ENCODE measurements around the gene RNF31. TPM values are rescaled to one million over a fixed set of nuclear protein-coding genes. Genes with fewer than 3 reads are reported as not detected.

RNF31 gene
- total and polyA plus RNA-seq, 4 donors = 31.7 to 82.4 (median 61.4) TPM

DNA sequence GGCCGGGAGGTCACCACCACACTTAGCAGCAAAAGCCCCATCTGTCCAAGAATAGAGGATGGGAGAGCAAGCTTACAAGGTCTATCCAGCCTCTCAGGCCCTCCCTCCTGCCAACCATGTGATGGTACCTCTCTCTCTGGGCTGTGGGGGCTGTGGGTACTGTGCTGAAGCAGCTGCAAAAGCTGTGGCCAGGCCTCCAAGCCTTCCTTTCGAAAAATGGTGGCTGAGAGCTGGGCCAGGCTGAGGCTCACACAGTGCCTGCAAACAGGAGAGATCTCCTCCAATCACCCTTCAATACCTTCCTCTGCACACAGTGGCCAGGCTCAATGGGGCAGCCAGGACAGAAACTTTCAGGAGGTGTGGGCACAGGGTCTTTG lies 40.2 kb downstream of the RNF31 start:
- ATAC-seq (ENCODE audit: insufficient read depth, low FRiP score) (no peak), DNase-seq (no peak)
- peaks cover 24 to 45% (median 30%) of the 10 kb centered on the region in 4 donors for H3K36me3 ChIP-seq (ENCODE audit: control insufficient read depth in 4 of 4, insufficient read depth in 4 of 4, low read length in 4 of 4)
- H3K9ac ChIP-seq (ENCODE audit: insufficient read depth in 1 of 2, low read length in 2 of 2) = peak overlapping the region in 1 of 2 donors; percentile 51
- TF ChIP-seq, protein P1, sequence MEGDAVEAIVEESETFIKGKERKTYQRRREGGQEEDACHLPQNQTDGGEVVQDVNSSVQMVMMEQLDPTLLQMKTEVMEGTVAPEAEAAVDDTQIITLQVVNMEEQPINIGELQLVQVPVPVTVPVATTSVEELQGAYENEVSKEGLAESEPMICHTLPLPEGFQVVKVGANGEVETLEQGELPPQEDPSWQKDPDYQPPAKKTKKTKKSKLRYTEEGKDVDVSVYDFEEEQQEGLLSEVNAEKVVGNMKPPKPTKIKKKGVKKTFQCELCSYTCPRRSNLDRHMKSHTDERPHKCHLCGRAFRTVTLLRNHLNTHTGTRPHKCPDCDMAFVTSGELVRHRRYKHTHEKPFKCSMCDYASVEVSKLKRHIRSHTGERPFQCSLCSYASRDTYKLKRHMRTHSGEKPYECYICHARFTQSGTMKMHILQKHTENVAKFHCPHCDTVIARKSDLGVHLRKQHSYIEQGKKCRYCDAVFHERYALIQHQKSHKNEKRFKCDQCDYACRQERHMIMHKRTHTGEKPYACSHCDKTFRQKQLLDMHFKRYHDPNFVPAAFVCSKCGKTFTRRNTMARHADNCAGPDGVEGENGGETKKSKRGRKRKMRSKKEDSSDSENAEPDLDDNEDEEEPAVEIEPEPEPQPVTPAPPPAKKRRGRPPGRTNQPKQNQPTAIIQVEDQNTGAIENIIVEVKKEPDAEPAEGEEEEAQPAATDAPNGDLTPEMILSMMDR (IDR thresholded peaks at IDR 0.05; ENCODE audit: control extremely low read depth, extremely low read depth) = no peak
- H3K4me1 ChIP-seq (ENCODE audit: control insufficient read depth in 5 of 5, insufficient read depth in 5 of 5, low read length in 5 of 5) = peaks cover 0 to 8% (median 5%) of the 10 kb centered on the region in 5 donors
- H3K9me3 ChIP-seq (ENCODE audit: control insufficient read depth in 4 of 4, insufficient read depth in 3 of 4, low read length in 3 of 4) = no peaks in the 10 kb centered on the region
- H3K4me3 ChIP-seq = peak overlapping the region; percentile 69
- H3K27me3 ChIP-seq (ENCODE audit: control insufficient read depth in 3 of 3, insufficient read depth in 3 of 3, low read length in 2 of 3) = no peaks in the 10 kb centered on the region
- WGBS, 2 donors = 90 to 96% methylated on average over 2 of the region's 2 CpGs
- no peak overlapping the region for H3K27ac ChIP-seq (ENCODE audit: low read depth in 1 of 2, low read length in 1 of 2)

DNA sequence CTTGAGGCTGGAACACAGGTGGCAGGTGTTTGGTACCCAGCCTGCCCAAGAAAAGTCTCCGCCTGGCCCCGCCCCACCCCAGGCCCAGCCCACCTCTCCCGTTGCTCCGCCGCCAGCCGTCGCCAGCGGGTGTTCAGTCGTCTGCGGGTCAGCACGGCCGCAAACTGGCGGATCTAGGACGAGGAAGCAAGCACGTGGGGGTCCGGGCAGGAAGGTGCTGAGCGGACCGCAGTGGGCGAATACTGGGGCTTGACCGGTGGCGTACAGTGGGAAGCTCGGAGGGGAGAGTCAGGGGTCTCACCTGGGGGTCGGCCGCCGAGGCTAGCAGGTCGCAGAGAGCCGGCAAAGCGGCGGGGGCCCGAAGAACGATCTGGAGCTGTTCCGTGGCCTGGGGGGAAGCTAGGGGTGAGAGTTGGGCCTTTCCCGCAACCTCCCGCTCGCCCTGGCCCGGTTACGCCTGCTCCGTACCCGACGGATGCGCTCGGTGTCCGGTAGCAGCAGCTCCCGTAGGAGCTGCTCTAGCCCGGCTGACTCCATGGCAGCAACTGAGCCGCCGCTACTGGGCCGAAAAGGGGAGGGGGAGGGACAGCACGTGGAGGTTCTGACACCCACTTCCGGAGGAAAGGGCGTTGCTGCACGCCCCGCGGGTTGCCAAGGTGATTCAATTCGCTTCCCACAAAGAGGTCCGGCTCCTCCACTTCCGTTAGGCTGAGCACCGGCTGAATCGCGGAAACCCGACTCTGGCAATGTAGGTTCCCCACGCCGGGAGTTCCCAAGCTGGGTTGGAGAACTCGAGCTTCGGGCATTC lies 41.2 kb downstream of the RNF31 start, which contains the start of gene IPO4:
IPO4 (minus strand) TSS at position 566 of the 808 bp plus-strand sequence; CDS start at position 537, 29 bp downstream.
- Histone ChIP-seq H3K27me3 (ENCODE audit: control insufficient read depth in 3 of 3, insufficient read depth in 3 of 3, low read length in 2 of 3) (no peaks in the 10 kb centered on the region), H3K9ac (ENCODE audit: insufficient read depth in 1 of 2, low read length in 2 of 2) (peak within 1 kb of the TSS; percentile 49 to 51), H3K36me3 (ENCODE audit: control insufficient read depth in 4 of 4, insufficient read depth in 4 of 4, low read length in 4 of 4) (peaks cover 22 to 39% (median 31%) of the 10 kb centered on the region in 4 donors), H3K4me1 (ENCODE audit: control insufficient read depth in 5 of 5, insufficient read depth in 5 of 5, low read length in 5 of 5) (peaks cover 0 to 8% (median 5%) of the 10 kb centered on the region in 5 donors), H3K27ac (ENCODE audit: low read depth in 1 of 2, low read length in 1 of 2) (peak within 1 kb of the TSS; percentile 60 to 71), H3K9me3 (ENCODE audit: control insufficient read depth in 4 of 4, insufficient read depth in 3 of 4, low read length in 3 of 4) (no peaks in the 10 kb centered on the region), H3K4me3 (peak within 1 kb of the TSS; percentile 69)
- TF ChIP-seq, protein P1 (IDR thresholded peaks at IDR 0.05; ENCODE audit: control extremely low read depth, extremely low read depth) = no peak
- peak; percentile 94 for ATAC-seq (ENCODE audit: insufficient read depth, low FRiP score)
- 0 to 1% methylated on average over 64 to 65 of the region's 65 CpGs for WGBS, 2 donors
- DNase-seq = peak; percentile 97 to 99 (median 97)

DNA sequence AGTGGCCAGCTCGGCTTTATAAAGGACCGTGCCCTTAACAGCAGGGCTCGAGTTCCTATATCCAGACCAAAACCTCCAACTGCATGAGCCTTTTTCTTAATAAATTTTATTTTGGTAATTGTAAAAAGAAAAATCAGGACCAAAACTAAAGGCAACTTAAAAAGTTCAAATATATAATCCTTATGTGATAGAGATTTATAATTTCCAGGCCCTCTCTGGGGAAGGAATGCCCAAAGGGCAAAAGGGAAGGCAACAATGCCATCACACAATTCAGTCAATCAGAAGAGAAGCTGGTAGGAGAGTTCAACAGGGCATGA lies 41.7 kb downstream of the RNF31 start:
- H3K4me3 ChIP-seq = no peak overlapping the region
- H3K27ac ChIP-seq (ENCODE audit: low read depth in 1 of 2, low read length in 1 of 2) = no peak overlapping the region
- no peaks in the 10 kb centered on the region for H3K27me3 ChIP-seq (ENCODE audit: control insufficient read depth in 3 of 3, insufficient read depth in 3 of 3, low read length in 2 of 3)
- TF ChIP-seq, protein P1 (IDR thresholded peaks at IDR 0.05; ENCODE audit: control extremely low read depth, extremely low read depth) = no peak
- no peak overlapping the region for H3K9ac ChIP-seq (ENCODE audit: insufficient read depth in 1 of 2, low read length in 2 of 2)
- DNase-seq (no peak), ATAC-seq (ENCODE audit: insufficient read depth, low FRiP score) (no peak)
- H3K36me3 ChIP-seq (ENCODE audit: control insufficient read depth in 4 of 4, insufficient read depth in 4 of 4, low read length in 4 of 4) = peaks cover 17 to 39% (median 31%) of the 10 kb centered on the region in 4 donors
- peaks cover 0 to 8% (median 5%) of the 10 kb centered on the region in 5 donors for H3K4me1 ChIP-seq (ENCODE audit: control insufficient read depth in 5 of 5, insufficient read depth in 5 of 5, low read length in 5 of 5)
- WGBS, 2 donors = 0 to 1% methylated on average over 3 of the region's 3 CpGs
- no peaks in the 10 kb centered on the region for H3K9me3 ChIP-seq (ENCODE audit: control insufficient read depth in 4 of 4, insufficient read depth in 3 of 4, low read length in 3 of 4)

All from lung (tissue), 12 donors.